ENCODE data around the gene CASTOR1.

The CASTOR1 gene

DNA sequence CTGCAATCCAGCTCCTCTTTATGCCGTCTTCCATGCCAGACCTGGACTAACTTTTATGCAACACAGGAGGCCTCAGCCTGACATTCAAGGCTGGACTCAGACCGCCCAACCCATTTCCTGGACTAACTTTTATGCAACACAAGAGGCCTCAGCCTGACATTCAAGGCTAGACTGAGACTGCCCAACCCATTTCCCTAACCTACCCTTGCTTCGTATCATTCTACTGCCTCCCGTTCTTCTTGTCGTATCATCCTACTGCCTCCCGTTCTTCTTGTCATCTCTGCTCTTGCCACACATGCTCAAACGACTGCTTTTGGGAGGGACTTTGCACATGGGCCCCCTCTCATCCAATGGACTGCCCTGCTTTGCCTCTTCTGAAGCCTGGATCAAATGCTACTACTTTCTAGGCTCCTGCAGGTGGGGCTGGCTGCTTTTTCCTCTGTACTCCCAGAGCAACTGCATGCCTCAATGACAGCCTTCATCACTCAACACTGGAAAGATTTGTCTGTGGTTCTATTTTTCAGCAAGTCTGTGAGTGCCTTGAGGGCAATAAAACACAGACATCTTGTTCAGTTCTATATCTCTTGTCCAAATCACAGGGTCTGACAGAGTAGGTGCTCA lies 29.6 kb upstream of the CASTOR1 start:
- Histone ChIP-seq H2AFZ (ENCODE audit: low read length, unreplicated experiment) (no peak overlapping the region), H3K79me2 (ENCODE audit: control insufficient read depth, insufficient read depth, low read length, unreplicated experiment) (peaks cover 20% of the 10 kb centered on the region), H3K27me3 (ENCODE audit: insufficient read depth, low read length) (no peaks in the 10 kb centered on the region), H3K27ac (ENCODE audit: low read depth, low read length) (no peak overlapping the region), H3K4me1 (ENCODE audit: control insufficient read depth, insufficient read depth, low read length, unreplicated experiment) (peaks cover 24% of the 10 kb centered on the region), H3K4me3 (ENCODE audit: low read depth, low read length) (no peak overlapping the region), H3K36me3 (ENCODE audit: insufficient read depth, low read length) (no peaks in the 10 kb centered on the region)

DNA sequence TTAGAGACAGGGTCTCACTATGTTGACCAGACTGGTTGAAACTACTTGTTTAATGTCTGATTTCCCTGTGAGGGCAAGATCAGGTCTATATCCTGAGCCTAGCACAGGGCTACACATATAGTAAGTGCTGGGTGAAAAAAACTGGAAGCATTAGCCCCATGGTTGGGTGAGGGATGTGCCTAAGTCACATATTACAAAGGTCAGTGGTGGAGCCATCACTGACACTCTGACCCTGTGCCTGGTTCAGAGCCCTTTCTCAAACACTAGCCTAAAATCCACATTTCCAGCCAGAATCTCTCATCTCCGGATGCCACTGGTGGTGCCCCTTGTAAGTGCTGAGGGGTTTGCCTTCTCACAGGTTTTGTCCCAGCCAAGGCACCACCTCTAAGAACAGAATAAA lies 28.5 kb upstream of the CASTOR1 start:
- H3K79me2 ChIP-seq (ENCODE audit: control insufficient read depth, insufficient read depth, low read length, unreplicated experiment) = peaks cover 13% of the 10 kb centered on the region
- peaks cover 30% of the 10 kb centered on the region for H3K4me1 ChIP-seq (ENCODE audit: control insufficient read depth, insufficient read depth, low read length, unreplicated experiment)
- H3K27ac ChIP-seq (ENCODE audit: low read depth, low read length) = no peak overlapping the region
- H2AFZ ChIP-seq (ENCODE audit: low read length, unreplicated experiment) = no peak overlapping the region
- no peaks in the 10 kb centered on the region for H3K36me3 ChIP-seq (ENCODE audit: insufficient read depth, low read length)
- H3K4me3 ChIP-seq (ENCODE audit: low read depth, low read length) = no peak overlapping the region
- H3K27me3 ChIP-seq (ENCODE audit: insufficient read depth, low read length) = no peaks in the 10 kb centered on the region

DNA sequence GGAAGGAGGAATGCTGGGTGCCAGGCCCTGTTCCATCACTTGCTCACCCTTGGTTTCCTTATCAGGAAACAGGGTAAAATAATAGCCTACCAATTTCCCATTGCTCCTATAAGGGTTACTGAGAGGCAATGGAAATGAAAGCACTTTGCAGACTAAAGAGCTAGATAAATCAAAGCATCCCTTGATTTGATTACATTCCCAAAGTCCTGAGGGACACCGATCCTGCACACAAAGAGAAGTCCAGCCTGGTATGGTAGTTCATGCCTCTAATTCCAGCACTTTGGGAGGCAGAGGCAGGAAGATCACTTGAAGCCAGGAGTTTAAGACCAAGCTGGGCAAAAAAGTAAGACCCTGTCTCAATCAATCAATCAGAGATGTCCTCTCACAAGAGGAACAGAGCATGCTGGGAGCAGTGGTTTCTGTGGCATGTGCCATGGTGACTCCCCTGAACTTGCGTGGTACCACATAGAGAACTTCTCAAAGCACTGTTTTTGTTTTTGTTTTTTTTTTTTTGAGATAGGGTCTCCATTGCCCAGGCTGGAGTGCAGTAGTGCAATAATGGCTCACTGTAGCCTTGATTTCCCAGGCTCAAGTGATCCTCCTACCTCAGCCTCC lies 26.8 kb upstream of the CASTOR1 start:
- peaks cover 14% of the 10 kb centered on the region for H3K79me2 ChIP-seq (ENCODE audit: control insufficient read depth, insufficient read depth, low read length, unreplicated experiment)

DNA sequence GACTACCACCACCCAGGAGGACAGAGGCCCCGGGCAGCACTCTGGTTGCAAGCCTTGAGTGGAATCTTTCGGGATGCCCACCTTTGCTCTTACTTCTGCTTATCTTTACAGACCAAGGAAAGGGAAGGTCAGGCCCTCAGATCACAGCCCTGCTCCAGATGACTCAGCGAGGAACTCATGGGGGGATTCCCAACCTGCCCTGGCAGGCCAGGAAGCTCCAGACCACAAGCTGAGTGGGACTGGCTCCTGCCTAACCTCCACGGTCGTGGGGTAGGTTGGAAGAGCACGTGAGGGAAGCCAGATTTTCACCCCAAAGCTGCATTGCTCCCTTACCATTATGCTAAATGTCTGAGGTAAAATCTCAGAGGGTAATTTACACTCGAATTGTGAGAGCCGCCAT lies 25.6 kb upstream of the CASTOR1 start:
- Histone ChIP-seq H3K79me2 (ENCODE audit: control insufficient read depth, insufficient read depth, low read length, unreplicated experiment) (peaks cover 23% of the 10 kb centered on the region), H3K36me3 (ENCODE audit: insufficient read depth, low read length) (no peaks in the 10 kb centered on the region), H3K27me3 (ENCODE audit: insufficient read depth, low read length) (no peaks in the 10 kb centered on the region), H2AFZ (ENCODE audit: low read length, unreplicated experiment) (no peak overlapping the region), H3K4me1 (ENCODE audit: control insufficient read depth, insufficient read depth, low read length, unreplicated experiment) (peaks cover 56% of the 10 kb centered on the region), H3K4me3 (ENCODE audit: low read depth, low read length) (no peak overlapping the region), H3K27ac (ENCODE audit: low read depth, low read length) (no peak overlapping the region)

More for the DNA sequence above, 26.8 kb upstream of the CASTOR1 start:
- no peak overlapping the region; the same call in 1 of the 2 replicates for H3K27ac ChIP-seq (ENCODE audit: low read depth, low read length)
- H2AFZ ChIP-seq (ENCODE audit: low read length, unreplicated experiment) = no peak overlapping the region
- H3K36me3 ChIP-seq (ENCODE audit: insufficient read depth, low read length) = no peaks in the 10 kb centered on the region
- no peaks in the 10 kb centered on the region for H3K27me3 ChIP-seq (ENCODE audit: insufficient read depth, low read length)
- peaks cover 46% of the 10 kb centered on the region for H3K4me1 ChIP-seq (ENCODE audit: control insufficient read depth, insufficient read depth, low read length, unreplicated experiment)
- no peak overlapping the region for H3K4me3 ChIP-seq (ENCODE audit: low read depth, low read length)

DNA sequence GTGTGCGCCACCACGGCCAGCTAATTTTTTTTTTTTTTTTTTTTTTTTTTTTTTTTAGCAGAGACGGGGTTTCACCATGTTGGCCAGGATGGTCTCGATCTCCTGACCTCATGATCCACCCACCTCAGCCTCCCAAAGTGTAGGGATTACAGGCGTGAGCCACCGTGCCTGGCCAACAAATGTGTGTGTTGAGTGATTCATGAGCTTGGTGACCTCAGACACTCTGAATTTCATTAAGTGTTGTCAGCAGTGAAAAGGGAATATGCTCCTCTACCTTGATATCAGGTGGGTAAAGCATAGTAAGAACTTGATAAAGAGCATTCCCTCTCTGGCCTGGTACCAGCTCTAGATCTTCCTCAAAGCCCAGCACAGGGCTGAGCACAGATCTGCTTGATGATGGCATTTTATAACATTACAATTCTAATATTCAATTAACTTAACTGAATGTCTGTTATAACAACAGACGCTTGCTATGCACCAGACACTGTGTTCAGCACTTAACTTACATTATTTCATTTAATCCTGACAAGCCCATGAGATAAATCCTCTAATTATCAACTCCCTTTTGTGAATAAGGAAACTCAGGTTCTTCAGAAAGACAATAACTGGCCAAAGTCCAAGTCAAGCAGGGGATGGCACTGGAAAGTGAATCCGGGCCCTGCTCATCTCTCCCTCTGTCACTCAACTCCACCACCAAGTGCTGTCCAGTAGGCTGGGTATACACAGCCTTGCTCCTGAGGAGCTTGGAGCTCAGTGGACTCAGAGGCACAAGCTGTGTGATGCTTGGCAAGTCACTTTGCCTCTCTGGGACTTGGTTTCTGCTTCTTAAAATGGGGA lies 24.4 kb upstream of the CASTOR1 start:
- Histone ChIP-seq H2AFZ (ENCODE audit: low read length, unreplicated experiment) (no peak overlapping the region), H3K4me1 (ENCODE audit: control insufficient read depth, insufficient read depth, low read length, unreplicated experiment) (peaks cover 56% of the 10 kb centered on the region), H3K4me3 (ENCODE audit: low read depth, low read length) (no peak overlapping the region), H3K27me3 (ENCODE audit: insufficient read depth, low read length) (no peaks in the 10 kb centered on the region), H3K79me2 (ENCODE audit: control insufficient read depth, insufficient read depth, low read length, unreplicated experiment) (peaks cover 31% of the 10 kb centered on the region), H3K36me3 (ENCODE audit: insufficient read depth, low read length) (no peaks in the 10 kb centered on the region), H3K27ac (ENCODE audit: low read depth, low read length) (no peak overlapping the region; the same call in 1 of the 2 replicates)

DNA sequence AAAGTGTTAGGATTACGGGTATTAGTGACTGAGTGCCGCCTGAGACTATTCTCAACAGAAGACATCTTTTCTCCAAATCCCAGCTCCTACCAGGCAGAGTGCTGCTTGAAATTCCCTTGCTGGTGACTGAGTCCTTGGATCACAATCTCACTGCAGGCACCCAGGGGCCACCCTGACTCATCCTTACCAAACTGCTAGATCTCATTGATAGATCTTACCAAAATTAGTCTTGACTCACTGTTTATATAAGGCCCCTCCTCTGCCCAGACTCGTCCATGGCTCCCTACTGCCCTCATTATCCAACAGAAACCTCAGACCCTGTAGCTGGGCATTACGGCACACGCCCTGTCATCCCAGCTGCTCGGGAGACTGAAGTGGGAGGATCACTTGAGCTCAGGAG lies 22.7 kb upstream of the CASTOR1 start:
- Histone ChIP-seq H3K36me3 (ENCODE audit: insufficient read depth, low read length) (no peaks in the 10 kb centered on the region), H3K4me1 (ENCODE audit: control insufficient read depth, insufficient read depth, low read length, unreplicated experiment) (peaks cover 54% of the 10 kb centered on the region), H3K27ac (ENCODE audit: low read depth, low read length) (peak overlapping the region; percentile 53; the same call in 1 of the 2 replicates), H3K27me3 (ENCODE audit: insufficient read depth, low read length) (no peaks in the 10 kb centered on the region), H3K79me2 (ENCODE audit: control insufficient read depth, insufficient read depth, low read length, unreplicated experiment) (peaks cover 28% of the 10 kb centered on the region), H3K4me3 (ENCODE audit: low read depth, low read length) (no peak overlapping the region), H2AFZ (ENCODE audit: low read length, unreplicated experiment) (no peak overlapping the region)

DNA sequence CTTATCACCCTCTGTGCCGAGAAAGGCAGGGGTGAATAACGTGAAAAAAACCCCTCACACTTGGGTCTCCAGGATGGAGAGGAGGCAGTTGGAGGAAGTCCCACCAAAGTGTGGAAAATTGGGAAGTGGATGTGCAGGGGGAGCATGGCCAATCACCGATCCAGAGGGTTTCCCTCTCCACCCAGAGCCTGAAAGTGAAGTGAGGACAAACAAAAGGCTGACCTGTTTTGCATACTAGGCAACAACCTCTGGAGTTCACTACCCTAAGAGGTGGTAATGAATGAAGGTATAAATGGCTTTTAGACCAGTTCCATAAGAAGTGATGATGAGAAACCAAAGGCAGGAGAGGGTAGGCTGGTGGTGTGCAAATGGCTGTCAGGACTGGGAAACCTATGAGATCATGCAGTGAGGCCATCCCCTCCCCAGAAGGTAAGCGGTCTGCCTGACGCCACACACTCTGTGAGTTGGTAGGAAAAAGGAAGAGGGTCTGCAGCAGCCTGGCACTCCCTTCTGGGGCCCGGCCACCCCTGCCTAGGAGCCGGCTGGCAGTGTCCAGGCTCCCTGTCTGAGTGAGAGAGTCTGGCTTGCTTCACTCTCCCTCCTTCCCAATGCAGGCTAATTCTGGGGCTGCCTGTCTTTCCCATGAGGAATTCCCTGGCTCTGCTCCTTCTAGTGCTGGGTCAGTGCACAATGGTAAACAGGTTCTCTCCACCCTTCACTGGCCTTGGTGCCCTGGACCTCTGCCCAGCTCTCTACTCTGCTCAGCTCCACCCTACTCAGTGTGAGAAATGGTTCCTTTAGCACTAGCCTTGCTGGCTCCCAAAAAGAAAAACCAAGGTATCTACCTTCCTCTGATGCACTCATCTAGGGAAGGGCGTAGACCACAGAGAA lies 21.8 kb upstream of the CASTOR1 start:
- Histone ChIP-seq H3K79me2 (ENCODE audit: control insufficient read depth, insufficient read depth, low read length, unreplicated experiment) (peaks cover 31% of the 10 kb centered on the region), H3K27ac (ENCODE audit: low read depth, low read length) (peak overlapping the region; percentile 53; the same call in 1 of the 2 replicates), H3K36me3 (ENCODE audit: insufficient read depth, low read length) (no peaks in the 10 kb centered on the region), H2AFZ (ENCODE audit: low read length, unreplicated experiment) (no peak overlapping the region), H3K27me3 (ENCODE audit: insufficient read depth, low read length) (no peaks in the 10 kb centered on the region), H3K4me3 (ENCODE audit: low read depth, low read length) (no peak overlapping the region), H3K4me1 (ENCODE audit: control insufficient read depth, insufficient read depth, low read length, unreplicated experiment) (peaks cover 57% of the 10 kb centered on the region)

DNA sequence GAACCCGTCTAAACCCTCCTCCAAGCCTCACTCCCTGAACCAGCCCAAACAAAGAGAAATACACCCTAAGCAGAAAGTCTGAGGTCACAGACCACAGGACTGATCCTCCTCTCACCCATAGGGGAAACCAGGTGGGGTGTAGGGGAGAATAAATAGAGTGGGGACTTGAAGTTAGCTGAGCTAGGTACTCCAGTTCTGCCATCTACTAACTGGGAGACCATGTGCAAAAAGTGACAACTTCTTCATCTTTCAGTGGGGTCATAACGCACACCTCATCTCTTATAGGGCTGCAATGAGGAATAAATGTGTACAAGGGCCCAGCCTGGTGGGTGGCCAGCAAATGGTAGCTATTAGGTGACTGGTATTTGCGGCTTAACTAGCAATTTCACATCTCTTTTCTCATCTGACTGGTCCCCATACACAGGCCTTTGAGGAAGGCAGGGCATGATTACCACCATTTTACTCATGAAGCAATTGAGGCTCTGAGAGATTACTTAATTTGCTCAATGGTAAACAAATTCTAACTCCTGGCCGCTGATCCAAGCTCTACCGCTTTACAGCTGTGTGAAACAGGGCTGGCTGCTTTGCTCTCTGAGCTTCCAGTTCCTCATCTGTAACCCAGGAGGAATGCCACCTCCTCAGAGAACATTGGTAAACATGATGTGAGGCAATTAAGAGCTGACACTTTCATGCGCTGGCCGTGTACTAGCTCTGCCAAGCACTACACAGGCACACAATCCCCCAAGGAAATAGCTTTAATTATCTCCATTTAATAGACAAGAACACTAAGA lies 20.8 kb upstream of the CASTOR1 start:
- no peak overlapping the region for H2AFZ ChIP-seq (ENCODE audit: low read length, unreplicated experiment)
- H3K27ac ChIP-seq (ENCODE audit: low read depth, low read length) = no peak overlapping the region
- H3K79me2 ChIP-seq (ENCODE audit: control insufficient read depth, insufficient read depth, low read length, unreplicated experiment) = peaks cover 35% of the 10 kb centered on the region
- no peaks in the 10 kb centered on the region for H3K36me3 ChIP-seq (ENCODE audit: insufficient read depth, low read length)
- no peaks in the 10 kb centered on the region for H3K27me3 ChIP-seq (ENCODE audit: insufficient read depth, low read length)
- H3K4me3 ChIP-seq (ENCODE audit: low read depth, low read length) = no peak overlapping the region
- H3K4me1 ChIP-seq (ENCODE audit: control insufficient read depth, insufficient read depth, low read length, unreplicated experiment) = peaks cover 59% of the 10 kb centered on the region

DNA sequence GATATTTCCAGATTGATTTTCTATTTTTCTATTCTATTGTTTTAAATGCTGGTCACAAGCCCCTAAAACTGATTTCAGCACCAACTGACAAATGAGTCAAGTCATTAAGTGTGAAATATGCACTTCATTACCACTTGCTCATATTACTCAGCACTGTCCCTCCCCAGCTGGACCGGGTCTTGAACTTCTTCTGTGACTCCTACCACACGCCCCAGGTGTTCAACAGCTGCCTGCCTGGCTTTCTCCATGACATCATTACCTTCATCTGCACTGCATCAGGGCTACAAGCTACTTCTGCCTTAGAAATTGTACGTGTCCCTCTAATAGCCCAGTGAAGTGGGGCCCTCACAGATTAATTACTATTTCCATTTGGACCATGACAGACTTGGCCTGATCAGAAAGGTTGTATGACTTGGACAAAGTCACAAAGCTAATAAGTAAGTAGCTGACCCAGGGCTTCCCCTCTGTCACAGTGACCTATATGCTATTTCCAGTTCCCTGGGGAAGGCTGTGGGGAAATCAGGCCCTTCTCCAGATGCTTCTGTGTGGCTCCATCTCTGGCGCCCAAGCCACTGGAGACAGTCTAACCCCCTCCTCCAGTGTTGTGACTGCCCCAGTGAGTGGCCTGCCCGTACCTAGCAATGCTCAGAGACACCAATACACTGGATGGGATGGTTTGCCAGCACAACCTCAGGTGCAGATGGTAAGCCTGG lies 19.4 kb upstream of the CASTOR1 start:
- no peaks in the 10 kb centered on the region for H3K27me3 ChIP-seq (ENCODE audit: insufficient read depth, low read length)
- H3K27ac ChIP-seq (ENCODE audit: low read depth, low read length) = no peak overlapping the region
- H3K4me1 ChIP-seq (ENCODE audit: control insufficient read depth, insufficient read depth, low read length, unreplicated experiment) = peaks cover 57% of the 10 kb centered on the region
- H2AFZ ChIP-seq (ENCODE audit: low read length, unreplicated experiment) = no peak overlapping the region
- no peak overlapping the region for H3K4me3 ChIP-seq (ENCODE audit: low read depth, low read length)
- H3K79me2 ChIP-seq (ENCODE audit: control insufficient read depth, insufficient read depth, low read length, unreplicated experiment) = peaks cover 38% of the 10 kb centered on the region
- H3K36me3 ChIP-seq (ENCODE audit: insufficient read depth, low read length) = no peaks in the 10 kb centered on the region
